ENCODE results near the gene THAP10.

THAP10 gene

DNA sequence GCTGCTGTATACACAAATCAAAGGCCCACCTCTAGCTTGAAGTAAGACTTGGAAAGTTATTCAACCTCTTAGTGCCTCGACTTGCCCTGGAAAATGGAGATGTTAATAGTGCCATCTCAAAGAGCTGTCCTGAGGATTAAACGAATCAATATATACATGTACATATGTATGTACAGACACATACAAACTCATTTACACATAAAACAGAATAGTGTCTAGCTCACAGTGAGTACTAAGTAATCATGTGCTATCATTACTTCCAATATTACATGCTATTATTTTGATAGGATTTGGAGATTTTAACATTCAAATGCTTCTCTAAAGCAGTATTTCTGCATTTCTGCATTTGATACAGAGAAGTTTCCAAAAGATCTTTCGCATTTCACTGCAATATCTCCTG lies 58.8 kb downstream of the THAP10 start:
- no peaks in the 10 kb centered on the region for H3K27me3 ChIP-seq (ENCODE audit: control insufficient read depth, insufficient read depth, low read length)
- H3K9ac ChIP-seq, result no peak overlapping the region
- no peak overlapping the region for H3K4me3 ChIP-seq (ENCODE audit: low read depth, low read length)
- H3K27ac ChIP-seq, result no peak overlapping the region
- no peaks in the 10 kb centered on the region for H3K4me1 ChIP-seq
- H3K36me3 ChIP-seq (ENCODE audit: control insufficient read depth, insufficient read depth, low read length), result no peaks in the 10 kb centered on the region
- no peak overlapping the region for H2AFZ ChIP-seq
- no peak for TF ChIP-seq CTCF (IDR thresholded peaks at IDR 0.05)
- H3K9me3 ChIP-seq (ENCODE audit: control insufficient read depth, low read length), result no peaks in the 10 kb centered on the region
- H3K79me2 ChIP-seq, result no peaks in the 10 kb centered on the region
- no peak overlapping the region for H3K4me2 ChIP-seq (ENCODE audit: low read length)

- TF ChIP-seq CTCF (IDR thresholded peaks at IDR 0.05), result no peak
- Histone ChIP-seq H3K4me2 (ENCODE audit: low read length) (no peak overlapping the region), H3K79me2 (no peaks in the 10 kb centered on the region), H3K27ac (no peak overlapping the region), H2AFZ (no peak overlapping the region), H3K27me3 (ENCODE audit: control insufficient read depth, insufficient read depth, low read length) (no peaks in the 10 kb centered on the region), H3K9me3 (ENCODE audit: control insufficient read depth, low read length) (no peaks in the 10 kb centered on the region), H3K4me1 (no peaks in the 10 kb centered on the region), H3K4me3 (ENCODE audit: low read depth, low read length) (no peak overlapping the region), H3K36me3 (ENCODE audit: control insufficient read depth, insufficient read depth, low read length) (no peaks in the 10 kb centered on the region), H3K9ac (no peak overlapping the region)
These were observed 60.1 kb downstream of the THAP10 start for GRCh38 chr15:70832176-70832575.

Data from parathyroid adenoma (tissue), 2 donors.